HCT116 (cell line): ENCODE measurements around the gene ING1. TPM values are rescaled to one million over a fixed set of nuclear protein-coding genes. Genes with fewer than 3 reads are reported as not detected.
A peak's percentile ranks its signal among the peaks of the same experiment; 100 is the strongest.

Source experiments
- ATAC-seq: fragments of 200-7000 bp; cut with Tn5 transposase; 2 replicates; pipeline ENCODE4 v1.9.1; 2020; ENCODE audit warnings: mild to moderate bottlenecking, moderate library complexity
- BruUV-seq: library from RNA; stranded (reverse); fragments of 400-500 nt; replicated peaks from 2 replicates; lab custom pipeline; 2021; lab: Mats Ljungman, UMichigan
- CTCF ChIA-PET: fragments of 300-600 bp; sonication (Branson Sonifier 250); formaldehyde crosslinking; loops from one replicate; lab custom pipeline; 2021; ENCODE audit warnings: antibody characterized with exemption; lab: Charles Lee
- POLR2A ChIA-PET: fragments of 300-600, 350-600 bp; sonication (Branson Sonifier 250); formaldehyde crosslinking; loops from one replicate; lab custom pipeline; 2021; ENCODE audit warnings: antibody characterized with exemption; lab: Charles Lee
- RAD21 ChIA-PET, 2 experiments: fragments of 300-600 bp; sonication (Branson Sonifier 250); formaldehyde crosslinking; loops; one replicate each; lab custom pipeline; 2023; ENCODE audit warnings: low total read pairs in 2 of 2; ENCODE audit not compliant: uncharacterized antibody in 2 of 2, unreplicated experiment in 2 of 2, low non-redundant PET in 1 of 2; lab: Charles Lee
- DNase-seq: peaks from one replicate; pipeline ENCODE4 v3.0.0-alpha.2; 2010; ENCODE audit warnings: low read depth, low spot score
- H2AFZ ChIP-seq: fragments of 200-600 bp; shearing (Covaris generic), sonication (generic); 2 replicates; pipeline ENCODE4 v1.6.1; 2017; ENCODE audit warnings: low read depth, mixed run types, mixed read lengths, antibody characterized with exemption, low read length; ENCODE audit not compliant: poor library complexity, severe bottlenecking
- H3K27ac ChIP-seq: 2 replicates; pipeline ENCODE4 v1.5.1; 2012; ENCODE audit warnings: low read depth, low read length
- H3K27me3 ChIP-seq: fragments of 200-600 bp; sonication (generic); 2 replicates; pipeline ENCODE4 v1.6.1; 2016; ENCODE audit warnings: mixed run types, low read length, mixed read lengths; ENCODE audit not compliant: insufficient read depth
- H3K36me3 ChIP-seq, 2 experiments: fragments of 200-500 bp in 1 of 2; fragments of 200-600 bp in 1 of 2; sonication (Bioruptor generic) in 1 of 2; sonication (generic) in 1 of 2; 2 replicates each; pipeline versions ENCODE4 v1.5.1 to v1.6.1; 2014 to 2016; ENCODE audit warnings: low read length in 2 of 2, inconsistent platforms in 1 of 2, mixed read lengths in 1 of 2, mixed run types in 1 of 2; ENCODE audit not compliant: insufficient read depth in 2 of 2, control insufficient read depth in 1 of 2
- H3K4me1 ChIP-seq, 2 experiments: fragments of 200-600 bp in 1 of 2; sonication (generic) in 1 of 2; 2 replicates each; pipeline versions ENCODE4 v1.5.1 to v1.6.1; 2012 to 2017; ENCODE audit warnings: low read length in 2 of 2, inconsistent platforms in 1 of 2, mild to moderate bottlenecking in 1 of 2, mixed read lengths in 1 of 2, mixed run types in 1 of 2, moderate library complexity in 1 of 2; ENCODE audit not compliant: insufficient read depth in 2 of 2, control insufficient read depth in 1 of 2
- H3K4me2 ChIP-seq: fragments of 200-600 bp; sonication (generic); 2 replicates; pipeline ENCODE4 v1.6.1; 2017; ENCODE audit warnings: mixed run types, low read length, mixed read lengths
- H3K4me3 ChIP-seq, 2 experiments: fragments of 200-600 bp in 1 of 2; sonication (generic) in 1 of 2; replicated peaks in 1 of 2; 2 replicates each; pipeline ENCODE4 v1.5.1; 2011 to 2016; ENCODE audit warnings: low read length in 2 of 2, control low read depth in 1 of 2, low read depth in 1 of 2, mild to moderate bottlenecking in 1 of 2, mixed read lengths in 1 of 2, mixed run types in 1 of 2
- H3K79me2 ChIP-seq: fragments of 200-600 bp; sonication (generic); 2 replicates; pipeline ENCODE4 v1.6.1; 2017; ENCODE audit warnings: mild to moderate bottlenecking, mixed run types, low read length, moderate library complexity, mixed read lengths; ENCODE audit not compliant: insufficient read depth
- H3K9ac ChIP-seq: fragments of 200-600 bp; sonication (generic); 2 replicates; pipeline ENCODE4 v1.6.1; 2016; ENCODE audit warnings: low read length, mixed read lengths
- H3K9me2 ChIP-seq: fragments of 200-600 bp; sonication (generic), shearing (Covaris generic); 2 replicates; pipeline ENCODE4 v1.6.1; 2017; ENCODE audit warnings: mixed run types, mild to moderate bottlenecking, moderate library complexity; ENCODE audit not compliant: insufficient read depth
- H3K9me3 ChIP-seq, 2 experiments: fragments of 200-500 bp in 1 of 2; fragments of 200-600 bp in 1 of 2; sonication (Bioruptor generic) in 1 of 2; sonication (generic) in 1 of 2; 2 replicates each; pipeline ENCODE4 v1.6.1; 2014 to 2017; ENCODE audit warnings: low read length in 2 of 2, mixed read lengths in 2 of 2, inconsistent platforms in 1 of 2, low read depth in 1 of 2, mild to moderate bottlenecking in 1 of 2, mixed run types in 1 of 2, moderate library complexity in 1 of 2; ENCODE audit not compliant: control insufficient read depth in 1 of 2, insufficient read depth in 1 of 2
- H4K20me1 ChIP-seq: fragments of 200-600 bp; sonication (generic), shearing (Covaris generic); 2 replicates; pipeline ENCODE4 v1.6.1; 2017; ENCODE audit warnings: mixed run types, mild to moderate bottlenecking, moderate library complexity; ENCODE audit not compliant: insufficient read depth
- CBX3 ChIP-seq: IDR thresholded peaks from 2 replicates; pipeline ENCODE4 v1.6.1; 2012; ENCODE audit warnings: low read depth
- CEBPB ChIP-seq: IDR thresholded peaks from 2 replicates; pipeline ENCODE4 v1.6.1; 2012; ENCODE audit warnings: low read depth
- ELF1 ChIP-seq: IDR thresholded peaks from 2 replicates; pipeline ENCODE4 v1.6.1; 2012; ENCODE audit warnings: low read depth, borderline replicate concordance
- POLR2A ChIP-seq: IDR thresholded peaks from 2 replicates; pipeline ENCODE4 v1.7.0; 2011; ENCODE audit warnings: borderline replicate concordance; ENCODE audit not compliant: insufficient read depth, insufficient read length; ENCODE audit errors: extremely low read depth
- POLR2AphosphoS5 ChIP-seq: IDR thresholded peaks from 2 replicates; pipeline ENCODE4 v1.6.1; 2011; ENCODE audit warnings: mild to moderate bottlenecking, low read depth, low read length, moderate library complexity
- SRF ChIP-seq: IDR thresholded peaks from 2 replicates; pipeline ENCODE4 v1.6.1; 2012; ENCODE audit warnings: low read depth
- TCF7L2 ChIP-seq: IDR thresholded peaks from 2 replicates; pipeline ENCODE4 v1.7.0; 2011; ENCODE audit warnings: borderline replicate concordance, inconsistent platforms; ENCODE audit not compliant: insufficient read depth, insufficient read length; ENCODE audit errors: extremely low read depth
- YY1 ChIP-seq: IDR thresholded peaks from 2 replicates; pipeline ENCODE4 v1.6.1; 2011; ENCODE audit warnings: low read length, low read depth, moderate library complexity, mild to moderate bottlenecking; ENCODE audit not compliant: insufficient replicate concordance; ENCODE audit errors: extremely low read depth
- ZFX ChIP-seq: fragments of 450-650 bp; IDR thresholded peaks from 2 replicates; pipeline ENCODE4 v1.6.1; 2017
- ZNF274 ChIP-seq: fragments of 200-500 bp; sonication (Bioruptor generic); IDR thresholded peaks from 2 replicates; pipeline ENCODE4 v1.6.1; 2014; ENCODE audit warnings: mild to moderate bottlenecking, low read depth, low read length, inconsistent platforms
- intact Hi-C: fragments of 100-400 bp; cut with micrococcal nuclease; formaldehyde crosslinking; loops from 2 replicates; pipeline ENCODE4 v1.10.0; 2022
- total RNA-seq: library from RNA; stranded (reverse); gene quantifications from one replicate; pipeline ENCODE4 v1.2.1, GENCODE V29; 2021; ENCODE audit not compliant: unreplicated experiment
- TF ChIP-seq, protein P1 (sequence below): IDR thresholded peaks from 2 replicates; pipeline ENCODE4 v1.6.1; 2012

ING1 gene
- total RNA-seq, 1 experiment from 2014 or later: 27.0 TPM

DNA sequence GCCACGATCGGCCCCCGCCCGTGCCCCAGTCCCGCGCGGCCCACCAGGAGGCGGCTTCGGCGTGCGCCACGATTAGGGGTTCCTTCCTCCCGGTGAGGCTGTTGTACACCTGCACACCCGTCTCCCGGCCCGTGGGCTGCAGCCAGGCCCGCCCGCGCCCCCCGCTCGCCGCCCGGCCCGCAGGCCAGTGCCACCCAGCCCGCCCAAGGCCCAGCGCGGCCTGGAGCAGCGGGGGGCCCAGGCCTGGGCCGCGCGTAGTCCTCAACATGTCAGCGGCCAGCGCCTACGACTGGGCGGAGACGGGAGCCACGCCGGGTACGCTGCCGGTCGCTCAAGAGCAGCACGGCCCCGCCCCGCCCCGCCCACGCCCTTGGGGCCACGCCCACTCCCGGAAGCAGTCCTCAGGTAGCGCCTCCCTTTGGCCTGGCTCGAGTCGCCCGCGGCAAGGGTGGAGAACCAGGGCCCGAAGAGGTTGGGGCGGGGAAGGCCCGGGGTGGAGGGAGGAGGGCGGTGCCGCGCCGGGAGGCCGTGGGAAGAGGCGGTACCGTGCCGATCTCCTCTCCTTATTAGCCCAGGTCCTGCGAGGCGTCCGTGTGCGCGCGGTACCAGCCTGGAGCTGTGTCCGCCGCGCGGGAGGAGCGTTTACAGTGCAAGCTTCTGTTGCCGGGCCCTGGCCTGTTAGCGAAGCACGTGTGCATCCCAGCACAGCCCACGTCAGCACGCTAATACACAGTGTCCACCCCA is 7.5 kb upstream of the ING1 start, which contains the start of gene CARS2:
CARS2 (minus strand) TSS at position 291 of the 744 bp plus-strand sequence; CDS start at position 268, 23 bp downstream.
- CTCF ChIA-PET: no interaction called here
- peaks cover 46% of the 10 kb centered on the region for H3K79me2 ChIP-seq

More for the DNA sequence above, 7.5 kb upstream of the ING1 start, which contains the start of gene CARS2:
- H3K4me1 ChIP-seq: peaks cover 17 to 37% of the 10 kb centered on the region in 2 experiments
- H3K9me2 ChIP-seq: no peaks in the 10 kb centered on the region
- peak within 1 kb of the TSS; percentile 96 for H3K9ac ChIP-seq
- no peaks in the 10 kb centered on the region for H3K27me3 ChIP-seq
- H3K4me3 ChIP-seq: peak within 1 kb of the TSS; percentile 83 to 84
- H3K36me3 ChIP-seq: peaks cover 11 to 15% of the 10 kb centered on the region in 2 experiments; a peak in 3 of 4 replicates
- DNase-seq: peak; percentile 94
- no peaks in the 10 kb centered on the region for H3K9me3 ChIP-seq
- TF ChIP-seq CBX3 (no peak), POLR2A (no peak), TCF7L2 (peak; percentile 41), POLR2AphosphoS5 (peak; percentile 72; the same call in 1 of the 2 replicates), ELF1 (no peak), CEBPB (no peak), ZNF274 (no peak), ZFX (peak; percentile 98), SRF (no peak), YY1 (peak; percentile 41)
- TF ChIP-seq, protein P1, sequence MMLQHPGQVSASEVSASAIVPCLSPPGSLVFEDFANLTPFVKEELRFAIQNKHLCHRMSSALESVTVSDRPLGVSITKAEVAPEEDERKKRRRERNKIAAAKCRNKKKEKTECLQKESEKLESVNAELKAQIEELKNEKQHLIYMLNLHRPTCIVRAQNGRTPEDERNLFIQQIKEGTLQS: no peak
- ATAC-seq: peak; percentile 92
- no peak within 1 kb of the TSS for H2AFZ ChIP-seq
- ChIA-PET POLR2A (interaction anchor here (3.7 kb wide), 1 partner anchor 10 kb away, joined by 40 read pairs; no protein-coding TSS in a partner anchor), RAD21 (interaction anchor here (0.5 to 1.0 kb wide), 3 partner anchors 9 to 431 kb away, joined by 3 read pairs; no protein-coding TSS in a partner anchor)
- intact Hi-C loops: loop anchor here (2.0 to 5.0 kb wide), 2 partner anchors 89 to 165 kb away; partner anchors contain the start of gene NAXD
- H4K20me1 ChIP-seq: peaks cover 4% of the 10 kb centered on the region; the same call in 1 of the 2 replicates
- peak within 1 kb of the TSS; percentile 99 for H3K4me2 ChIP-seq
- peak within 1 kb of the TSS; percentile 78 for H3K27ac ChIP-seq
- BruUV-seq: no TSS peak
